SK-N-SH (cell line): ENCODE data around the gene PRSS48. TPM values are rescaled to one million over a fixed set of nuclear protein-coding genes. Genes with fewer than 3 reads are reported as not detected.

Source experiments
- CTCF ChIA-PET: fragments of 300-600, 350-600 bp; formaldehyde crosslinking; extraction: SDS; loops from one replicate; lab custom pipeline; 2021; lab: Yijun Ruan, JAX
- POLR2A ChIA-PET: fragments of 350-600 bp; sonication (Branson Sonifier 250); formaldehyde crosslinking; extraction: SDS; loops from one replicate; lab custom pipeline; 2020; ENCODE audit warnings: antibody characterized with exemption, inconsistent platforms; lab: Yijun Ruan, JAX
- DNase-seq: peaks from one replicate; pipeline ENCODE4 v3.0.0; 2012
- H2AFZ ChIP-seq: fragments of 200-600 bp; sonication (generic); 2 replicates; pipeline ENCODE4 v1.8.1; 2016; ENCODE audit warnings: antibody characterized with exemption, mild to moderate bottlenecking, low read depth
- H3F3A ChIP-seq: fragments of 200-600 bp; sonication (generic); replicated peaks from 2 replicates; pipeline ENCODE3; 2016; ENCODE audit warnings: antibody characterized with exemption, mild to moderate bottlenecking; ENCODE audit not compliant: insufficient read depth
- H3K27ac ChIP-seq, 2 experiments: fragments of 200-500 bp in 1 of 2; fragments of 200-600 bp in 1 of 2; sonication (Bioruptor generic) in 1 of 2; sonication (generic), shearing (Covaris generic) in 1 of 2; 2 replicates each; pipeline versions ENCODE4 v1.5.1 to v1.6.1; 2014 to 2016; ENCODE audit warnings: low read depth in 2 of 2, inconsistent platforms in 1 of 2, low read length in 1 of 2, mild to moderate bottlenecking in 1 of 2, mixed read lengths in 1 of 2
- H3K27me3 ChIP-seq: fragments of 200-600 bp; sonication (generic), shearing (Covaris generic); 2 replicates; pipeline ENCODE4 v1.6.1; 2016; ENCODE audit warnings: mixed run types; ENCODE audit not compliant: insufficient read depth
- H3K36me3 ChIP-seq, 2 experiments: fragments of 200-500 bp in 1 of 2; fragments of 200-600 bp in 1 of 2; sonication (Bioruptor generic) in 1 of 2; sonication (generic) in 1 of 2; replicated peaks in 1 of 2; 2 replicates each; pipeline versions ENCODE3 to v1.5.1; 2014 to 2016; ENCODE audit warnings: low read length in 1 of 2, mild to moderate bottlenecking in 1 of 2; ENCODE audit not compliant: insufficient read depth in 2 of 2, control insufficient read depth in 1 of 2
- H3K4me1 ChIP-seq, 2 experiments: fragments of 200-500 bp in 1 of 2; fragments of 200-600 bp in 1 of 2; sonication (Bioruptor generic) in 1 of 2; sonication (generic), shearing (Covaris generic) in 1 of 2; 2 replicates each; pipeline versions ENCODE4 v1.5.1 to v1.6.1; 2014 to 2016; ENCODE audit warnings: low read depth in 1 of 2, low read length in 1 of 2, mixed run types in 1 of 2; ENCODE audit not compliant: insufficient read depth in 2 of 2, control insufficient read depth in 1 of 2
- H3K4me2 ChIP-seq: fragments of 200-600 bp; sonication (generic), shearing (Covaris generic); 2 replicates; pipeline ENCODE4 v1.6.1; 2017; ENCODE audit warnings: mixed run types
- H3K4me3 ChIP-seq, 2 experiments: fragments of 200-500 bp in 1 of 2; fragments of 200-600 bp in 1 of 2; sonication (Bioruptor generic) in 1 of 2; sonication (generic), shearing (Covaris generic) in 1 of 2; 2 replicates each; pipeline versions ENCODE4 v1.5.1 to v1.8.1; 2014 to 2016; ENCODE audit warnings: low read depth in 2 of 2, inconsistent platforms in 1 of 2, low read length in 1 of 2, mild to moderate bottlenecking in 1 of 2, mixed read lengths in 1 of 2, moderate library complexity in 1 of 2
- H3K79me2 ChIP-seq: fragments of 200-600 bp; sonication (generic); 2 replicates; pipeline ENCODE4 v1.8.1; 2017; ENCODE audit warnings: mild to moderate bottlenecking; ENCODE audit not compliant: insufficient read depth
- H3K9ac ChIP-seq: fragments of 200-600 bp; sonication (generic); 2 replicates; pipeline ENCODE4 v1.6.1; 2017; ENCODE audit warnings: mixed run types
- H3K9me2 ChIP-seq: fragments of 200-600 bp; sonication (generic); 2 replicates; pipeline ENCODE4 v1.6.1; 2017; ENCODE audit warnings: mixed run types
- H3K9me3 ChIP-seq: fragments of 200-600 bp; sonication (generic); 2 replicates; pipeline ENCODE4 v1.6.1; 2017; ENCODE audit warnings: mixed run types, mild to moderate bottlenecking, moderate library complexity
- H4K20me1 ChIP-seq: fragments of 200-600 bp; sonication (generic); 2 replicates; pipeline ENCODE4 v1.6.1; 2017; ENCODE audit warnings: mild to moderate bottlenecking, mixed run types; ENCODE audit not compliant: insufficient read depth
- EP300 ChIP-seq, 2 experiments: IDR thresholded peaks; 2 replicates each; pipeline versions ENCODE4 v1.4.0 to v1.6.1; 2012; ENCODE audit warnings: borderline replicate concordance in 1 of 2, low read depth in 1 of 2, low read length in 1 of 2
- EZH2phosphoT487 ChIP-seq: fragments of 200-600 bp; sonication (generic); IDR thresholded peaks from 2 replicates; pipeline ENCODE4 v1.6.1; 2017; ENCODE audit warnings: low read depth, mixed run types, mild to moderate bottlenecking, antibody characterized with exemption, moderate library complexity, borderline replicate concordance
- FOSL2 ChIP-seq: IDR thresholded peaks from 2 replicates; pipeline ENCODE4 v1.4.0; 2012; ENCODE audit warnings: low read depth, mild to moderate bottlenecking, moderate library complexity, borderline replicate concordance
- FOXM1 ChIP-seq: IDR thresholded peaks from 2 replicates; pipeline ENCODE4 v1.4.0; 2012; ENCODE audit warnings: low read depth, mild to moderate bottlenecking
- MXI1 ChIP-seq: IDR thresholded peaks from 2 replicates; pipeline ENCODE4 v1.6.1; 2012; ENCODE audit warnings: mild to moderate bottlenecking, low read depth, low read length, improper control_type of control experiment
- NRF1 ChIP-seq: IDR thresholded peaks from 2 replicates; pipeline ENCODE4 v1.6.1; 2012; ENCODE audit warnings: low read depth, mild to moderate bottlenecking, low read length
- POLR2AphosphoS5 ChIP-seq: IDR thresholded peaks from 2 replicates; pipeline ENCODE4 v1.6.1; 2012; ENCODE audit warnings: low read depth, low read length
- RAD21 ChIP-seq: IDR thresholded peaks from 2 replicates; pipeline ENCODE4 v1.6.1; 2012; ENCODE audit warnings: mild to moderate bottlenecking, low read length
- REST ChIP-seq: IDR thresholded peaks from 2 replicates; pipeline ENCODE4 v1.6.1; 2012; ENCODE audit warnings: mild to moderate bottlenecking, low read depth, low read length, moderate library complexity
- SIN3A ChIP-seq: IDR thresholded peaks from 2 replicates; pipeline ENCODE4 v1.6.1; 2012; ENCODE audit warnings: low read depth, mild to moderate bottlenecking, low read length, moderate library complexity, borderline replicate concordance
- TAF1 ChIP-seq: IDR thresholded peaks from 2 replicates; pipeline ENCODE4 v1.6.1; 2012; ENCODE audit warnings: low read depth, mild to moderate bottlenecking, low read length, moderate library complexity, borderline replicate concordance
- TEAD4 ChIP-seq: IDR thresholded peaks from 2 replicates; pipeline ENCODE4 v1.4.0; 2012; ENCODE audit warnings: mild to moderate bottlenecking, borderline replicate concordance; ENCODE audit not compliant: insufficient read depth
- USF2 ChIP-seq: fragments of 150-350 bp; IDR thresholded peaks from 2 replicates; pipeline ENCODE4 v1.6.1; 2017; ENCODE audit warnings: antibody characterized with exemption, low read length, low read depth, borderline replicate concordance
- WGBS: methylation state at CpG from one replicate; pipeline ENCODE4 v1.1.6; 2017; ENCODE audit warnings: low lambda C conversion rate; 5-methylcytosine and 5-hydroxymethylcytosine counted together
- polyA plus RNA-seq, 3 experiments: library from polyadenylated mRNA; depleted of rRNA; stranded (reverse); fragments of >200 nt; gene quantifications; 2 replicates each; pipeline ENCODE4 v1.2.3, GENCODE V29; 2012
- TF ChIP-seq, protein P1 (sequence below): IDR thresholded peaks from 2 replicates; pipeline ENCODE4; 2012

The PRSS48 gene
- polyA plus RNA-seq, 1 of the 3 experiments (the other 2 are of a cell fraction) = not detected

GRCh38 chr4:151313306-151314009 is 36.5 kb downstream of the PRSS48 start (continued):
- TF ChIP-seq EZH2phosphoT487 (no peak), FOXM1 (no peak), RAD21 (no peak), POLR2AphosphoS5 (no peak)

DNA sequence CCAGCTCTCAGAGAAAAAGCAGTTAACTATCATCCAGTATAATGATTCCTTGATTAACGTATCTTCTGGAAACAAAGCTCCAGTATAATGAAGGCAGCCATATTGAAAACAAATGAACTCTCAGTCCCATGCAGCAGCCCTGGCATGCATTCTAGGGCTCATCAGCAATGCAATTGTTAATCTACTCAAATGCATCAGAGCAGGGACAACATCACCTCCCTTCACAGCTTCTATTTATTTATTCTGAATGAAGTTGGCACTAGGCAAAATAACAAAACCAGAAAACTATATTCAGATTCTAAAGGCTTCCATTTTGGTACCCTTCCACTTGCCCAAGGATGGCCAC is 37.0 kb downstream of the PRSS48 start:
- peaks cover 8% of the 10 kb centered on the region for H3F3A ChIP-seq
- no peak overlapping the region for H3K9ac ChIP-seq
- TF ChIP-seq USF2 = no peak
- no peak for TF ChIP-seq EP300 (IDR thresholded peaks at IDR 0.05; ENCODE audit: borderline replicate concordance in 1 of 2, low read depth in 1 of 2, low read length in 1 of 2)
- no peak for TF ChIP-seq TEAD4
- TF ChIP-seq FOSL2 = no peak
- TF ChIP-seq NRF1 = no peak
- no peak for TF ChIP-seq TAF1
- TF ChIP-seq MXI1 = no peak
- TF ChIP-seq SIN3A = no peak
- no peak for TF ChIP-seq REST
- TF ChIP-seq FOXM1 = no peak
- TF ChIP-seq, protein P1, sequence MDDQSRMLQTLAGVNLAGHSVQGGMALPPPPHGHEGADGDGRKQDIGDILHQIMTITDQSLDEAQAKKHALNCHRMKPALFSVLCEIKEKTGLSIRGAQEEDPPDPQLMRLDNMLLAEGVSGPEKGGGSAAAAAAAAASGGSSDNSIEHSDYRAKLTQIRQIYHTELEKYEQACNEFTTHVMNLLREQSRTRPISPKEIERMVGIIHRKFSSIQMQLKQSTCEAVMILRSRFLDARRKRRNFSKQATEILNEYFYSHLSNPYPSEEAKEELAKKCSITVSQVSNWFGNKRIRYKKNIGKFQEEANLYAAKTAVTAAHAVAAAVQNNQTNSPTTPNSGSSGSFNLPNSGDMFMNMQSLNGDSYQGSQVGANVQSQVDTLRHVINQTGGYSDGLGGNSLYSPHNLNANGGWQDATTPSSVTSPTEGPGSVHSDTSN = no peak
- H3K9me3 ChIP-seq = no peaks in the 10 kb centered on the region
- no peak overlapping the region for H3K27ac ChIP-seq
- H3K4me3 ChIP-seq = no peak overlapping the region
- H3K79me2 ChIP-seq = peaks cover 81% of the 10 kb centered on the region
- H3K9me2 ChIP-seq = no peaks in the 10 kb centered on the region
- H3K4me1 ChIP-seq = peaks cover 0 to 12% of the 10 kb centered on the region in 2 experiments; a peak in 1 of 4 replicates
- H3K36me3 ChIP-seq = no peaks in the 10 kb centered on the region
- no peaks in the 10 kb centered on the region for H4K20me1 ChIP-seq
- H3K4me2 ChIP-seq = no peak overlapping the region
- H3K27me3 ChIP-seq = no peaks in the 10 kb centered on the region
- POLR2A ChIA-PET = no interaction called here
- no peak overlapping the region for H2AFZ ChIP-seq
- CTCF ChIA-PET = interaction anchor here (0.7 to 1.9 kb wide), 4 partner anchors 10 to 37 kb away, joined by 3 to 6 read pairs (median 4); partner anchors contain the start of genes PRSS48 and SH3D19
- DNase-seq = no peak
- 100% methylated on average over 1 of the region's 1 CpG for WGBS
